HG03354 (cell line): ENCODE measurements around the gene VHLL.

Experiments used
- ATAC-seq: cut with Tn5 transposase; IDR thresholded peaks from one replicate; pipeline ENCODE4 v1.9.1; 2021; ENCODE audit warnings: mild to moderate bottlenecking; ENCODE audit not compliant: unreplicated experiment, poor library complexity, severe bottlenecking

The VHLL gene

GRCh38 chr1:156293098-156293434 lies 6.0 kb downstream of the VHLL start:
- no peak for ATAC-seq

- ATAC-seq, result no peak
Observed at GRCh38 chr1:156291226-156292061, 7.7 kb downstream of the VHLL start.

GRCh38 chr1:156289857-156290256 lies 9.2 kb downstream of the VHLL start:
- no peak for ATAC-seq

GRCh38 chr1:156286061-156286460 lies 13.0 kb downstream of the VHLL start:
- no peak for ATAC-seq

GRCh38 chr1:156285437-156285836 lies 13.7 kb downstream of the VHLL start:
- ATAC-seq, result no peak

- ATAC-seq, result no peak
Observed at GRCh38 chr1:156284757-156285156, 14.3 kb downstream of the VHLL start.

GRCh38 chr1:156284112-156284511 lies 15.0 kb downstream of the VHLL start, which contains the start of gene TMEM79:
TSS of gene TMEM79 (plus strand) at chr1:156284325. CDS start at chr1:156285227, 902 bp downstream.
- no peak for ATAC-seq

- ATAC-seq, result no peak
Observed at GRCh38 chr1:156283521-156283920, 15.6 kb downstream of the VHLL start.

GRCh38 chr1:156282479-156283222 lies 16.5 kb downstream of the VHLL start, which contains the start of gene SMG5:
TSS of gene SMG5 (minus strand) at chr1:156282825. CDS start at chr1:156282680, 145 bp downstream.
- ATAC-seq, result peak; percentile 87

- ATAC-seq, result no peak
Observed at GRCh38 chr1:156281693-156282478, 17.2 kb downstream of the VHLL start.

GRCh38 chr1:156281281-156281680 lies 17.8 kb downstream of the VHLL start:
- peak; percentile 50 for ATAC-seq

GRCh38 chr1:156279837-156280236 lies 19.3 kb downstream of the VHLL start:
- no peak for ATAC-seq

GRCh38 chr1:156276966-156277381 lies 22.1 kb downstream of the VHLL start:
- ATAC-seq, result no peak

GRCh38 chr1:156276532-156276931 lies 22.6 kb downstream of the VHLL start:
- no peak for ATAC-seq

- no peak for ATAC-seq
Observed at GRCh38 chr1:156270314-156270713, 28.8 kb downstream of the VHLL start.

GRCh38 chr1:156268336-156268735 lies 30.8 kb downstream of the VHLL start:
- ATAC-seq, result no peak

- no peak for ATAC-seq
Observed at GRCh38 chr1:156266051-156266450, 33.1 kb downstream of the VHLL start.

GRCh38 chr1:156263288-156263655 lies 35.8 kb downstream of the VHLL start:
- ATAC-seq, result no peak

GRCh38 chr1:156262461-156263287 lies 36.4 kb downstream of the VHLL start:
- ATAC-seq, result no peak
